RWPE1 (cell line): ENCODE measurements around the gene PLSCR2.
A peak's percentile ranks its signal among the peaks of the same experiment; 100 is the strongest.
"Not testable (repeated sequence)": the region's sequence is repeated elsewhere in the genome, so short reads cannot be mapped to it uniquely, and the experiment has no call there.

Source experiments
- CTCF ChIA-PET: fragments of 350-600 bp; sonication (Branson Sonifier 250); formaldehyde crosslinking; extraction: SDS; loops from one replicate; lab custom pipeline; 2021; lab: Yijun Ruan, JAX
- POLR2A ChIA-PET: fragments of 400-600 bp; formaldehyde crosslinking; extraction: SDS; loops from one replicate; lab custom pipeline; 2020; ENCODE audit warnings: antibody characterized with exemption; ENCODE audit not compliant: low non-redundant PET; lab: Yijun Ruan, JAX
- DNase-seq: peaks from one replicate; pipeline ENCODE4 v3.0.0; 2012; ENCODE audit warnings: low spot score
- H3K27ac ChIP-seq: fragments of 450-650 bp; 2 replicates; pipeline ENCODE4 v1.5.1; 2017
- TF ChIP-seq, protein P1 (sequence below): fragments of 450-650 bp; conservative IDR thresholded peaks from 2 replicates; pipeline ENCODE4 v1.5.1; 2017; ENCODE audit warnings: low read depth, mild to moderate bottlenecking

Gene PLSCR2

DNA sequence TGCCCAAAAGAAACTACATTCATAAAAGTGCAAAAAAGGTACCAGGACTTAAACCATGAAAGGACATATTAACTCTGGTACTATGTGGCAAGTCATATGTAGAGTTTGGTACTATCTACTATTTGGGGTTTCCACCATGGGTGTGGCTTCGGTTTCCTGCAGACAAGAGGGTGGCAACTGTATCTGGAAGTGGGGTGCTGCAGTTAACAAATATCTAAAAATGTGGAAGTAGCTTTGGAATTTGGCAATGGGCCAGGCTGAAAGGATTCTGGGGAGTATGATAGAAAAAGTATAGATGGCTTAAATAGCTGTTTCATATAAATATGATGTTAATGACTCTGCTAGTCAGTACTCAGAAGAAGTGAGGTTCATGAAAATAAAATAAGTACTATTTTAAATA is 44.0 kb downstream of the PLSCR2 start:
- POLR2A ChIA-PET: no interaction called here
- no peak overlapping the region for H3K27ac ChIP-seq
- TF ChIP-seq, protein P1, sequence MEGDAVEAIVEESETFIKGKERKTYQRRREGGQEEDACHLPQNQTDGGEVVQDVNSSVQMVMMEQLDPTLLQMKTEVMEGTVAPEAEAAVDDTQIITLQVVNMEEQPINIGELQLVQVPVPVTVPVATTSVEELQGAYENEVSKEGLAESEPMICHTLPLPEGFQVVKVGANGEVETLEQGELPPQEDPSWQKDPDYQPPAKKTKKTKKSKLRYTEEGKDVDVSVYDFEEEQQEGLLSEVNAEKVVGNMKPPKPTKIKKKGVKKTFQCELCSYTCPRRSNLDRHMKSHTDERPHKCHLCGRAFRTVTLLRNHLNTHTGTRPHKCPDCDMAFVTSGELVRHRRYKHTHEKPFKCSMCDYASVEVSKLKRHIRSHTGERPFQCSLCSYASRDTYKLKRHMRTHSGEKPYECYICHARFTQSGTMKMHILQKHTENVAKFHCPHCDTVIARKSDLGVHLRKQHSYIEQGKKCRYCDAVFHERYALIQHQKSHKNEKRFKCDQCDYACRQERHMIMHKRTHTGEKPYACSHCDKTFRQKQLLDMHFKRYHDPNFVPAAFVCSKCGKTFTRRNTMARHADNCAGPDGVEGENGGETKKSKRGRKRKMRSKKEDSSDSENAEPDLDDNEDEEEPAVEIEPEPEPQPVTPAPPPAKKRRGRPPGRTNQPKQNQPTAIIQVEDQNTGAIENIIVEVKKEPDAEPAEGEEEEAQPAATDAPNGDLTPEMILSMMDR: no peak
- no peak for DNase-seq
- CTCF ChIA-PET: no interaction called here

DNA sequence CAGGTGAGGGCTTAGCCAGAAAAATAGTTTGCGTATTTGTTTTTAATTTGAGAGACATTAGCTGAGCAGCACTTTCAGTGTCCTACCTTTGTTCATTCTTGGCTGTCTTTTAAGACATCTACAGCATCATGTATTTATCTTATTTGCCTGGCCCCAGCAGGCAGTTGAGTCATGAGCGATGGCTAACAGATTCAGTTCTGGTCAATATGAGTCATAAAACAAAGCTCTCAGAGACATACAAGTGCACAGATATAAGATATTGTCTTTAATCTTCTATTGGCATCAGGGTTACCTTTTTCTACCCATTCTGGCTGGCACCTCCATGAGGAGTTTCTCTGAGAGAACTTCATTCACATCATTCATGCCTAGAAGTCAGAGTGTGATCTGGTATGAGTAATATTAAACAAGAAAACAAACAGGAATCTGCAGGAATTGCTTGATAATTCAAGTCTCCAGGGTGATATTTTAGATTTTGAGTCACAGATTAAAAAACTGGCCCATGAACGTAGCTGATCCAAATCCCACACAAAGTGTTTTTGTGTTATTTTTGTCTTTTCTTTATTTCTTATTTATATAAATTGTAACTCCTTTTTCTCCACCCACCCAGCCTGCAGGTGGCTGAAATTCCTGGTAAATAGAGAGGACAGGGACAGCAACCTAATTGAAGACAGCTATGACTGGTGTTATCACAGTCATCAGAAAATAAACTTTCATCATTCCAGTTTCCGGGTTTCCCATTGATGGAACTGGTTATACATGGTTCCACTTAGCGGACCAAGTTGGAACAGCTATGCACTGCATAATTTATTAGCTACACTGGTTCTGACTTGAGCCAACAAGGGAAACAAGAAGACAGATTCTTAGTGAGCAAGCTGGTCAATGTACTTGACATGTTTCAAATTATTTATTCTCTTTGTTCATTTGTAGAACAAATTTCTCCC is 47.3 kb downstream of the PLSCR2 start:
- TF ChIP-seq, protein P1: no peak
- H3K27ac ChIP-seq: no peak overlapping the region
- ChIA-PET POLR2A (no interaction called here), CTCF (no interaction called here)
- DNase-seq: peak; percentile 15

DNA sequence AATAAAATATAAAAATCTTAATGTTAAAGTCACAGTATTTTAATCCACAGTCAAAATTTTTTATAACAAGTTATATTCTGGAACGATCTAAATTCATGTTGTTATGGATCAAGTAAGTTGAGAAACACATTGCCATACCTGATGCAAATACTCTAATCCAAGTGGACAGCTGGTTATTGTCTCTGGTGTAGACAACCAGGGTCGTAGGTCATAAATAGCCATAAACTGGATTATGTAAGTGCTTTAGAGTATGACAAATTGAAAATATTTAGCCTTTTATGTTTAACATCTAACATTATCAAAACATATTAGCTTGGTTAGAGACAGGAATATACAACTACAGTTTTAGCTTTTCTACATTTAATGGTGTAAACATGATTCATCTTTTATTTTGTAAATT is 53.0 kb downstream of the PLSCR2 start:
- TF ChIP-seq, protein P1: no peak
- DNase-seq: no peak
- POLR2A ChIA-PET: no interaction called here
- H3K27ac ChIP-seq: no peak overlapping the region
- CTCF ChIA-PET: no interaction called here

DNA sequence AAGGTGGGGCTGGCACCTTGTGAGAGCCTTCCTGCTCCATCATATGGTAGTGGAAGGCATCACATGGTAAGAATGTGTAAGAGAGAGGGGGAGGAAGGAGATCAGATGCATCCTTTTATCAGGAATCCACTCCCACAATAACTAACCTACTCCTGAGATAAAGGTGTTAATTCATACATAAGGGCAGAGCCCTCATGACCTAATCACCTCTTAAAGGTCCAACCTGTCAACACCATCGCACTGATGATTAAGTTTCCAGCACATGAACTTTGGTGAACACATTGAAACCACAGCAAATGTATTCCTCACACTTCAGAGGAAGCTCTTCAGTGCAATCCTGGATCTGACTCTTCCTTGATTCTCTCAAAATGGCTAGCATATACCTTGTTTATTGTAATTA is 55.4 kb downstream of the PLSCR2 start:
- TF ChIP-seq, protein P1: no peak
- DNase-seq: no peak
- ChIA-PET CTCF (no interaction called here), POLR2A (no interaction called here)
- H3K27ac ChIP-seq: no peak overlapping the region

DNA sequence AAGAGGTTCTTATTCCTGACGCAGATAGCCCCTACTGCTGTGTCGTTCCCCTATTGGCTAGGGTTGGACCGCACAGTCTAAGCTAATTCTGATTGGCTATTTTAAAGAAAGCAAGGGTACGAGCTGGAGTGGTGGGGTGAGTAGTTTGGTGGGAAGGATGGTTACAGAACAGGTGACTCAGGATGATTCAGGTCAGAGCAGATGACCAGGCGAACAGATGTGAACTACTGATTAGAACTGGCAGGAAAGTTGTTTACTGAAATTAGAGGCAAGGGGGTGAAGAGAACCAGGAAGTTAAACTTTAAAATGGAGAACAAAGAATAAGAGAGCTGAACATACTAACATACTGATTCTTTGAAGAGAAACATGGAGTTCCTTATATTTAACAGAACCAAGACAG is 56.6 kb downstream of the PLSCR2 start:
- H3K27ac ChIP-seq, CTCF ChIA-PET, POLR2A ChIA-PET, DNase-seq: not testable (repeated sequence)

DNA sequence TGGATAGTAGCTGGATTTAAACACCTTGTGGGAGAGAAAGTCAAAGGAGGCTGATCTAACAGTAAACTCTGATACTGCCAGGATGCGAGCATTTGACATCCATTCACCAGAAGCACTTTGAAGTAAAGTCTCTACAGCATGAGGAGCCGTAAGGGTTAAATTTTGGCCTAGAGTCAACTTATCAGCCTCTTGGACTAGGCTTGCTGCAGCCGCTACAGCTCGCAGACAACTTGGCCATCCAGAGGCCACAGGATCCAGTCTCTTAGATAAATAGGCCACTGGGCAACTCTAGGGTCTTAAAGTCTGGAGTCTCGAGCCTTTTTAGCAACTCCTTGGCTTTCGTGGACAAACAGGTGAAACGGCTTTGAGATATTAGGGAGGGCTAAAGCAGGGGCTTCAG is 61.4 kb downstream of the PLSCR2 start:
- DNase-seq: no peak
- TF ChIP-seq, protein P1: no peak
- no peak overlapping the region for H3K27ac ChIP-seq
- ChIA-PET CTCF (no interaction called here), POLR2A (no interaction called here)

DNA sequence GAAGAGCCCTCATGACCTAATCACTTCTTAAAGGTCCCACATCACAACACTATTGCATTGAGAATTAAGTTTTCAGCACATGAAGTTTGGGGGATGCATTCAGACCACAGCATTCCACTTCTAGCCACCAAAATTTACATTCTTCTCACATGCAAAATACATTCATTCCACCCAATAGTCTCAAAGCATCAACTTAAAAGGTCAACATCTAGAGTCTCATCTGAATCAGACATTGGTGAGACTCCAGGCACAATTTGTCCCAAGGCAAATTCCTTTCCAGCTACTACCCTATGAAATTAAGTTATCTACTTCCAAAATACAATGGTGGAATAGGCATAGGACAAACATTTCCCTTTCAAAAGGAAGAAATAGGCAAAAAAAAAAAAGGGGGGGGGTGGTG is 64.9 kb downstream of the PLSCR2 start:
- TF ChIP-seq, protein P1: no peak
- DNase-seq: no peak
- ChIA-PET POLR2A (no interaction called here), CTCF (no interaction called here)
- no peak overlapping the region for H3K27ac ChIP-seq
